GM19035 (cell line): ENCODE measurements around the gene ZNF385B.
"Not testable (repeated sequence)": the region's sequence is repeated elsewhere in the genome, so short reads cannot be mapped to it uniquely, and the experiment has no call there.

Experiments used
- ATAC-seq: cut with Tn5 transposase; IDR thresholded peaks from one replicate; pipeline ENCODE4 v1.9.1; 2021; ENCODE audit not compliant: unreplicated experiment

Gene ZNF385B

DNA sequence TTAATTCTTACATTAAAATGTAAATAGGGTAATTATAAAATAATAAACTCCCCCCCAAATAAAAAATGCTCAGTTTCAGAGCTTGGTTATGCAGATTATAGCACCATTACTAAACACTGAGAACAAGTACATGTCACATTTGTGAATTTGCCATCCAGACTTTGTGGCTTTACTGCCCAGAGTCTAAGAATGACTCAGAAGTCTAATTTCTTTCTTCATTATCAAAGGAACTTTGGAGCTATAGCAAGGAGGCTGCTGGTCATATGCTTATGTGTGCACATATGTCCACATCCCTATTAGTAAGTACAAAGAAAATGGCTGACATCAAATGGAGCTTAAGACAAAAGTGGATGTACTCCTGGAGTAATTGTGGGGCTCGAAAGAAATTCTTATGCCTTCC, 348.2 kb downstream of the ZNF385B start:
- no peak for ATAC-seq

DNA sequence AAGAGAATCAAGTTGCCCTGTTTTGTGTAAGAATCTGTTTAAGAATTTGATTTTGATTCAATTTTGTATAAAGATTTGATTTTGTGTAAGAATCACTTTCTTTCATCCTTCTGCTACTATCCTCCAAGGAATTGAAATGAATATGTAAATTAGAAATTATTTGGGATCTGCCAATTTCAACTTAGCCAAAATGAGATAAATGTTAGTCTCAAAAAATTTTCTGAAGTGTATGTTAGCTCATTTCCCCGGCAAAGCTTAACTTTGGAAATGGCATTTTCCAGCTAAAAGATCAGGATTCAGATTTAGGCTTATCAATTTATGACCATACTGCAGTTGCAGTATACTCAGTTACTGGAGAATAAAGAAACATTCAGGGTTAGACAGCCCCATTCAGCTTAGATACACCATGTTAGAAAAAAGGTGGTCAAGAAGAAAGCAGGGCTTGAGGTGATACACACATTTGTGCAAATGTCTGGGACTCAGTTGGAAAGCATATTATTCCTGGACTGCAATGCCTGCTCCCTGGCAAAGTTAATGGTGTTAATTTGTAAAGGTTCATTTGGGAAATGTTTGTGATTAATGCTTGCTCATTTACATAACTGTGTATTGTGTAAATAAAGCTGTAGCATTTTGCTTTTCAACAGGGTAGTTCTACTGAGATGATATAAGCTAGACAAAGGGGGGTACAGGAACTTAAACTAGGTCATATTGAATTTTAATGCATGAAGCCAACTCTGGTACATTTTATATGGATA, 349.0 kb downstream of the ZNF385B start:
- no peak for ATAC-seq

DNA sequence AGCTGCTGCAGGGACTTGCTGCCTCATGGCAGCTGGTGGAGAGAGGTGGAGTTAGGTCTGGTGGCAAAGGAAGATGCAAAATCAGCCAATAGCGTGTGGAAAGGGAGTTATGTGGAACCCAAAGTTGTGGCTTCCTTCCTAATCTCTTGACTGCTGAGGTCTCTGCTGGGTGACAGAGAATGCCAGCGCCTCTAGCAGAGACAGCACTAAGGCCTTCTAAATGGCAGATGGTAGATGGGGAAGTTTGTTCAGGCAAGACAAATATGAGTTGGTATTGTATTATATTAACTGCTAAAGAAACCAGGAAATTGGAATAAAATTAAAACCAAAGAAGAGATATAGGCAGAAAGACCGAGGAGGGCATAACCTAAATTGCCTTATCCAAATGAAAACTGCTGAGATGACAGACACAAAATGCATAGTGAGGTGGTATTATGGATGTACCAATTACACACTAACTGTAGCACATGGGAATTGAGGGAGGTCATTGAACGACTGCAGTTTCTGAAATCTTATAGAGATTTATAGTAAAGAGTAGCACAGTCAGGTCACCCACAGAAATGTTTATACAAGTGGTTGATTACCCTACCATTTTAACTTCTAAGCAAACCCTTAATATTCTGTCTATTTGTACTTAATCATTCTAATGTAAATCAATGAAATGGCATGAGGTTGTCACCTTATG, 350.2 kb downstream of the ZNF385B start:
- ATAC-seq = no peak

DNA sequence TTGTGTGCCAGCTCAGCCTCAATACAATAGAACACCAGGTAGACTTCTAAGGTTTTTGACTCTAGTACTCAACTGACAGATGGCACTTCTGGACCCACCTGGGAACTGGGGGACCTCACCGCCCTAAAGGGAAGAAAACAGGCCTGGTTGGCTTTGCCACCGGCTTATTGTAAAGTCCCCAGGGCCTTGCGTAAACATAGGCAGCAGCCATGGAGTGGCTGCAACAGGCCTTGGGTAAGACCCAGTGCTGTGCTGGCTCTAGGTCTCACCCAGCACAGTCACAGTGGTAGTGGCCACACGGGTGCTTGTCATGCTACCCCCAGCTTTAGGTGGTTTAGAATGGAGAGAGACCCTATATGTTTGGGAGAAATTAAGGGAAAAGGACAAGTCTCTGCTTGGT, 366.1 kb downstream of the ZNF385B start:
- ATAC-seq = no peak

DNA sequence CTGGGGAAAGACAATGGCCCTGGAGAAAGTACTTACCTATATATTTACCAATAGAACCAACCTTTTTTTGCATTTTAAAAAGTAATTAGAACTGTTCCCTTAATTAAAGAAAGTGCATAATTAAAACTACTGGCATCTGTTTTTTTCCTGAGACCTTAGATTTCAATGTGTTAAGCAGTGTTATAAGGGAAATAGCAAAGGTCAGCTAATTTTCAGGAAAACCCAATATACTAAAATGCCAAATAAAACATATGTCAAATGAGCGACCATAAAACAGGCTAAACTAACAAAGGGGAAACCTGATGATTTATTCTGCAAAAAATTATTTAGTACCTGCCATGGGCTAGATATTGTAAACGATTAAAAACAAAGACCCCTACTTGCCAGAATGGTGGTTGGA, 372.8 kb downstream of the ZNF385B start:
- ATAC-seq = no peak

DNA sequence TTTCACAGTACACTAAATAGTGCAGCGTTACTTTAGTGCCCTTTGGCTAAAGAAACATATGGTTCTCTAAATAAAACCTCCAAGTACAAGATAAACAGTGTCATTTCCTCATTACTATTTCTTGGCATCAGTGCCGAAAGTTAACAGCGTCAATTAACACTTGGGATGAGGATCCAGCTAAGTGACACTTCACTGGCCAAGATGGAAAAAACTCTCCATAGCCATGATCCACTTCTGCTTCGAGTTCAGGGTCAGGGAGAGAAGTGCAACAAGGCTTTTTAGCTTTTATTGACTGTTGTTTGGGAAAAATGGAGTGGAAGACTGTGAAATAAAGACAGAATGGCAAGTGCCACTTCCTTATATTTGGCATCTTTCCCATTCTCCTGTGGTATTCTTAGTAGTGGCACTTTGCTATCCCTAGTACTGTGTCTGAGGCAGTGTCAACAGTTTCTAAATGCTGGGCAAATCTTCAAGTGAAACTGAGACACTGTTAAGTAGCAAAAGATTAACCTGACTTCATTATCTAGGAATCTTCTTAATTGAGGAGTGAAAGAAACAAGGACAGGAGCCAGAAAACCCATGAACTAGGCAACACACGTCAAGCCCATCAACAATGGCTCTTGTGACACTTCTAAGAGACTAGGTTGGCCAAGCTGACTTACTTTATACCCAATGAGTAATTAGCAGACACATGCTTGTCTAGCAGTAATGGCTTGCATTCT, 374.2 kb downstream of the ZNF385B start:
- ATAC-seq = no peak

DNA sequence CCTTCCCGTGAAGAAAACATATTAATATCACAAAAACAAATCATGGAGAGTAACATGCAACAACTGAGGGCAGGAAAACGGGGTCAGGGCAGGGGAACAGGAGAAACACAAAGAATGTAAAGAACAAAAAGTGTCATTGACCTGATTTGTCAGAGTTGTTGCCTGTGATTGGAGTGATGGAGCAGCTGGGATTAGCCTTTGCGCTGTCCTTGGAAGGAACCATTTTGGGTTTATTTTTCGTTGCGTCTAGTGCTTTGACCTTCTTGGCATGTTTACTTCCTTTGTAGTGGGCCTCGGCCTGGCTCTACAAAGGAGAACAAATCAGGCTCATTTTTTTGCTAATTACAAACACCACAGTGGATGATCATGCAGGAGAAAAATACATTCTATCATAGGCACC, 378.3 kb downstream of the ZNF385B start:
- ATAC-seq = no peak

DNA sequence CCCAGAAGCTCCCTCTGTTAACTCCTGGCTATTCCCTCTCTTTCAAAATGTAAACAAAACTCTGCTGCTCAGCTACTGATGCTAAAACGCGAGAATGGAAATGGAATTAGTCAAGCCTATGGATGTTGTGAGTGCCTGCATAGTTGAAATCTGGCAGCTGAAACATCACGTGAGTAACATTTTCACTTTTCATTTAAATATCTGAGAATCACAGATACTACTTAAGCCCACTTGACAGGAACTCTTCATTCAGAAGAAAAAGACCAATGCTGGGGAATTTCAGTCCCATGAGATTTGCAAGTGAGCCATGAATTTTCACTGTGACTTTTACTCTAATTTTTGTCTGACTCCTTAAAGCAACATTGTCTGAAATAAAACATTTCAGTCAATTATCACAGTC, 381.5 kb downstream of the ZNF385B start:
- no peak for ATAC-seq

DNA sequence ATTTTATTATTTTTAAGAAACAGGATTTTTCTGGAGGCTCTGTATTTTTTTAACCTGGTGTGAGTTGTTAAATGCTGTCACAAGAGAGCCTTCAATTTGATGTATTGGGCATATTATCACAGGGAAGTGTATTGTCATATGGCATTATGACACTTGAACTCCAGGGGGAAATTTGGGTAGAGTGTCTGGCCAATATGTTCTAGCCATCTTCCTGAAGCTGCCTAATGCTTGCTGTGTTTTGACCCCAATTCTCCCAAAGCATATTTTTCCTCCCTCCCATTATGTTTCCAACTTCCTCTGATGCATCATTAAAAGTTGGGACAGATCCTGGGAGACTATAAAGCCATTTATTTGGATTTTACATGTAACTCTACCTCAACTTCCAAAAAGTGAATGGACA, 382.6 kb downstream of the ZNF385B start:
- no peak for ATAC-seq

DNA sequence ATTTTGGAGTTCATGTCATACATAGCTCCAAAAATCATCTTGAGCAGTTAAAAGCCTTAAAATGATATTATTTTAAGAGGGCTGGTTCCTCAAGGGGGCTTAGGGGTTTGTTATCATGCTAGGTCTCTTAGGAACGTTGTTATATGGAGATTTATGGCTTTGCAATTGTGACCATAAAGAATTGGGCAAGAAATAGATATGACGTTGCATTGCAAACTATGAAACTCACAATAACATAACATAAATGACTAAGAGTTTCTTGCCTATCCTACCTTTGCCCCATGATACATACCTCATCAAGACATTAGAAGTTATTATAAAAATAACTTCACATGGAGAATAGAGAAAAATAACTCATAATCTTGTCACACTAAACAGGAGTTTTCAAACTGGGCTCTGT, 390.4 kb downstream of the ZNF385B start:
- no peak for ATAC-seq

DNA sequence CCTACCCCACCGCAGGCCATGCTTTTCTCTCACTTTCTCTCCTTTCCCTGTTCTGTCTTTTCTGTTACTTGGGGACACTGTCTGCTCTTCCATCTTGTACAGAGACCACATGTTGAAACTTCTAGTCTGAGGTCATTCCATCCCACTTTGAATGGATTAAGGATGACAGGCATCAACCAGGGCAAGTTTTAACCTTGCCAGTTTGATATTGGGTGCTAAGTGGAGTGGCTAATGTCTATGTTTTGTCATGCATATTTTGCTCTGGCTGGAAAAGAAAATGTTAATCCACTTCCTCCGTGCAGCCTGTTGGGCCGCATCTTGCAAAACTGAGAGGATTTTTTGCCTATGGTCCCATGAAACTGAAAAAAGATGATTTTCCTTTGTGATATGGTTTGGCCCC, 391.3 kb downstream of the ZNF385B start:
- ATAC-seq = no peak

DNA sequence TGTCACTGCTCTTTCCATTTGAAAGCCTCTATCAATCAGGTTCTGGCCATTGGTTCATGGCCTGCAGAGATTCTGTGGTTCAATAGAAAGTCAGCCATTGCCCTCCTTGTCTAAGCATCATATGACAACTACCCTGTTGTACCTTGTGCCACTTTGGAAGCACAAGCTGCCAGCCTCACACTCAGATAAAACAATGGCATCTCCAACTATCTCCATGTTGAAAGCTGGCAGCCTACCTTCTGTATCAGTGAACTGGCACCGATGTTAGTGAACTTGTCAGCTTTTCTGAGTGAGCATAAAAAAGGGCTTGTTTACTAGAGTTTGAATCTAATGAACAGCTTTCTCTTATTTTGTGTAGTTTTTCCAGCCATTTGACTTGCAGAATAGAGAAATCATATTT, 393.5 kb downstream of the ZNF385B start:
- no peak for ATAC-seq

DNA sequence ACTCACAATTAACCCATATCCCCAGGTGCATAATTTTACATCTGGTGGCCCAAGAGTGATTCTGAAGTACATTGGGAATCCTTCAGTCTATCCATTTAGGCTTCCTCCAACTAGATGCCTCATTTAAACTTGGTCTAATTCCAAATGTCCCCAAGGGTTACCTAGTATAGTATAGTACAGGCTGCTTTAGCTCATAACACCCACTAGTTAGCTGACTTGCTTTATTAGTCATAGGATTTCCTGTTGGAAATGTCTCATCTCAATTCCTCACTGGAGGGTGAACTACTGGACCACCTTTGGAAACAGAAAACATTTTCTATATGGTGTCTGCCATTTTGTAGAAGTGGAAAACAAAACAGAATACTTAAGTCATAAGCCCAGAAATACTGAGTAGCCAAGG, 394.3 kb downstream of the ZNF385B start:
- ATAC-seq = no peak

DNA sequence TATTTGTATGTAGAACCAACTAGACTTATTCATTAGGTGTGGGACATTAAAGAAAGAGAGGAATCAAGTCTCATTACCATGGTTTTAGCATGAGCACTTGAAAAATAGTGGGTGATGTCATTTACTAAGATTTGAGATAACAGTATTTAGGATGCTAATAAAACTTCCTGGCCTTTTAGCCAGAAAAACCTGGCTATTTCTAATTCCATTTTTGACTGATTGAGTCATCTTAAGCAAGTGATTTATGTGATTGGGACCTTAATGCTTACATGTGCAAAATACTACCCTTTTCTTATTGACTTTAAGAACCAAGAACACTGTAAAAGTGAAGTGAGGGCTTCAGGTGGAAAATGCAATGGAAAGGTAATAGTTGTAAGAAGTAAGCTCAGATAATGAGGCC, 400.0 kb downstream of the ZNF385B start:
- no peak for ATAC-seq

DNA sequence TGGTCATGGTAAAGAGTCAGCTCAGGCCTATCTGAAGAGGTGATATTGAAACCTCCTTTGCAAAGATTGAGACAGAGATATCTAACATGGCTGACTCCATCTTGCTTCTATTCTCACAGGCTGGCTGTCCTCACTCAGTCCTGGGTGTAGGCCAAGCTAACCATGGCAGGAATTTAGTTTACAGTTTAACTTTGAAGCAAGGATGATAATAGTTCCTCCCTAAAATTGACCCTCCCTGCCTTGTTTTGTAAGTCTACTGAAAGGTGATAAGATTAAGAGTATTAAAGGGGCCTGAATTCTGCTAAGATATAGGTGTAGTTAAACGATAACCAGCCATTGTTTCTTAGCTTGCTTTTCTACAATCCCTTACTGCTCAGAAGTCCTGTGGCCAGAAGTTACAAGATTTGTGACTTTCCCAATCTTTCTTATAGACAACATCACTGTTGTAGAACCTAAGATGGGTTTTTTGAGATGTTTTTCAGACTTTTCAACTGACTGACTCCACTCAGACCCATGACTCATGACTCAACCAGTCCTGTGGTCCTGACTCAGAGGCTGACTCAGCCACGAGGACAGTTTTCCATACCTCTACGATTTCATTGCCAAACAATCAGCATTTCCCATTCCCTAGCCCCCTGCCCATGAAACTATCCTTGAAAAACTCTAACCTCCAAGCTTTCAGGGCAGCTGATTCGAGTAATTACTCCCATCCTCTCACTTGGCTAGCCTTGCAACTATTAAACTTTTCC, 401.1 kb downstream of the ZNF385B start:
- ATAC-seq = no peak

DNA sequence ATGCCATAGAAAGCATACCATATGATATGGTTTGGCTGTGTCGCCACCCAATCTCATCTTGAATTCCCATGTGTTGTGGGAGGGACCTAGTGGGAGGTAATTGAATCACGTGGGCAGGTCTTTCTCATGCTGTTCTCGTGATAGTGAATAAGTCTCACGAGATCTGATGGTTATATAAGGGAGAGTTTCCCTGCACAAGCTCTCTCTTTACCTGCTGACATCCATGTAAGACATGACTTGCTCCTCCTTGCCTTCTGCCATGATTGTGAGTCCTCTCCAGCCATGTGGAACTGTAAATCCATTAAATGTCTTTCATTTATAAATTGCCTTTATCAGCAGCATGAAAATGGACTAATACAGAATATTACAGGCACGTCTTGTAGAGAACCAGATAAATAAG, 403.3 kb downstream of the ZNF385B start:
- not testable (repeated sequence) for ATAC-seq

DNA sequence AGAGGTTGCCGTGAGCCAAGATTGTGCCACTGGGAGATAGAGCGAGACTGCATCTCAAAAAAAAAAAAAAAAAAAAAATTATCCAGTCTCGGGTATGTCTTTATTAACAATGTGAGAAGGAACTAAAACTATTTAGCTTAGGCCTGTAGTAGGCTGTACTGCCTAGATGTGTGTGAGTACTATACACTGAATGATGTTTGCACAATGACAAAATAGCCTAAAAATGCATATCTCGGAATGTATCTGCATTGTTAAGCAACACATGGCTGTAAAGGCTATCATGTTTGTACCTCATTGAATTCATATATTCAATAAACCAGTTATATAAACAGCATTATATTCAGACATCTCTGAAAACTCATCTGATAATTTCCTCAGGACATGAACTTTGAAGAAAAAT, 405.6 kb downstream of the ZNF385B start:
- no peak for ATAC-seq

DNA sequence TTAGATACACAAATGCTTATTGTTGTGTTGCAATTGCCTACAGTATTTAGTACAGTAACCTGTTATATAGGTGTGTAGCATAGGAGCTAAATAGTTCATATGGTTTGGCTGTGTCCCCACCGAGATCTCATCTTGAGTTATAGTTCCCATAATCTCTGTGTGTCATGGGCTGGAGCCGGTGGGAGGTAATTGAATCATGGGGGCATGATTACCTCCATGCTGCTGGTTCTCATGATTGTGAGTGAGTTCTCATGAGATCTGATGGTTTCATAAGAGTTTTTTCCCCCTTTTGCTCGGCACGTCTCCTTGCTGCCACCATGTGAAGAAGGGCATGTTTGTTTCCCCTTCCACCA, 406.3 kb downstream of the ZNF385B start:
- ATAC-seq = no peak

DNA sequence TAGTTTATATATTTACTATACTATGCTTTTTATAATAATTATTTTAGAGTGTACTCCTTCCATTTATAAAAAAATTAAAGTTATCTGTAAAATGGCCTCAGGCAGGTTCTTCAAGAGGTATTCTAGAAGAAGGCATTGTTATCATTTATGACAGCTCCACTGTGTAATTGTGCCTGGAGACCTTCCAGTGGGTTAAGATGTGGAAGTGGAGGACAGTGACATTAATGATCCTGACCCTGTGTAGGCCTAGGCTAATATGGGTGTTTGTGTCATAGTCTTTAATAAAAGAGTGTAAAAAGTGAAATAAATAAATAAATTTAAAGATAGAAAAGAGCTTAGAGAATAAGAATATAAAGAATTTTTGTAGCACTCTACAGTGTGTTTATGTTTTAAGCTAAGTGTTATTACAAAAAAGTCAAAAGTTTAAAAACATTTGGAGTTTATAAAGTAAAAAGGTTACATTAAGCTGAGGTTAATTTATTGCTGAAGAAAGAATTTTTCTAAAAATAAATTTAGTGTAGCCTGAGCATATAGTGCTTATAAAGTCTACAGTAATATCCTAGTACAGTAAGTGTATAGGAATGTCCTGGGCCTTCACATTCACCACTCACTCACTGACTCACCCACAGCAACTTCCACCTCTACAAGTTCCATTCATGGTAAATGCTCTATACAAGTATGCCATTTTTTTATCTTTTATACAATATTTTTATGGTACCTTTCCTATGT, 406.8 kb downstream of the ZNF385B start:
- ATAC-seq = no peak

DNA sequence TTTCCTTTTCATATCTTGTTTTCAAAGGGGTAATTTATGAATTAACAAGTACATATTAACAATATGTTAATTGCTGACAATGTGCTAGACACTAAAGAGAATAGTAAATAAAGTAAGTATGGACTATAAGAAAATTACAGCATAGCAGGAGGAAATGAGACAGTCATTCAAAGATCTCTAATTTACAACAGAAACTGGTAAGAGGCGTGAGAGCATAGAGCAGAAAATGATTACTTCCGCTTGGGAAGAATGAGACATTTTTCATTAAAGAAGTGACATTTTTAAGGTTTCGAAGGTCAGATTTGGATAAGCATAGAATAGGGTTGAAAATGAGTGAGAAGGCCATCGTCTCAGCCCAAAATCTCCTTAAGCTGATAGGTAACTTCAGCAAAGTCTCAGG, 412.4 kb downstream of the ZNF385B start:
- peak; percentile 82 for ATAC-seq
